Parathyroid adenoma (tissue), 2 donors: ENCODE measurements around the gene DAPP1.

ENCODE experiments used
- H2AFZ ChIP-seq: fragments of 300-600 bp; sonication (generic); one replicate; pipeline ENCODE4 v1.7.0; 2017; ENCODE audit warnings: antibody characterized with exemption, mild to moderate bottlenecking
- H3K27ac ChIP-seq: fragments of 300-600 bp; sonication (generic); one replicate; pipeline ENCODE4 v1.7.0; 2017
- H3K27me3 ChIP-seq: fragments of 300-600 bp; sonication (generic); one replicate; pipeline ENCODE4 v1.7.0; 2017; ENCODE audit warnings: low read length; ENCODE audit not compliant: control insufficient read depth, insufficient read depth
- H3K36me3 ChIP-seq: fragments of 300-600 bp; sonication (generic); one replicate; pipeline ENCODE4 v1.7.0; 2017; ENCODE audit warnings: low read length; ENCODE audit not compliant: control insufficient read depth, insufficient read depth
- H3K4me1 ChIP-seq: fragments of 300-600 bp; sonication (generic); one replicate; pipeline ENCODE4 v1.7.0; 2017; ENCODE audit warnings: control low read depth
- H3K4me2 ChIP-seq: fragments of 300-600 bp; sonication (generic); one replicate; pipeline ENCODE4 v1.7.0; 2017; ENCODE audit warnings: low read length
- H3K4me3 ChIP-seq: fragments of 300-600 bp; sonication (generic); one replicate; pipeline ENCODE4 v1.7.0; 2017; ENCODE audit warnings: low read depth, low read length
- H3K79me2 ChIP-seq: fragments of 300-600 bp; sonication (generic); one replicate; pipeline ENCODE4 v1.7.0; 2017; ENCODE audit warnings: control low read depth
- H3K9ac ChIP-seq: fragments of 300-600 bp; sonication (generic); one replicate; pipeline ENCODE4 v1.7.0; 2017; ENCODE audit warnings: mild to moderate bottlenecking
- H3K9me3 ChIP-seq: fragments of 300-600 bp; sonication (generic); one replicate; pipeline ENCODE4 v1.7.0; 2017; ENCODE audit warnings: low read length; ENCODE audit not compliant: control insufficient read depth
- TF ChIP-seq, protein P1 (sequence below): fragments of 300-600 bp; sonication (generic); IDR thresholded peaks from one replicate; pipeline ENCODE4 v1.7.0; 2017; ENCODE audit warnings: antibody characterized with exemption, mild to moderate bottlenecking
- donor health status: primary hyperparathyroidism.

Gene DAPP1

DNA sequence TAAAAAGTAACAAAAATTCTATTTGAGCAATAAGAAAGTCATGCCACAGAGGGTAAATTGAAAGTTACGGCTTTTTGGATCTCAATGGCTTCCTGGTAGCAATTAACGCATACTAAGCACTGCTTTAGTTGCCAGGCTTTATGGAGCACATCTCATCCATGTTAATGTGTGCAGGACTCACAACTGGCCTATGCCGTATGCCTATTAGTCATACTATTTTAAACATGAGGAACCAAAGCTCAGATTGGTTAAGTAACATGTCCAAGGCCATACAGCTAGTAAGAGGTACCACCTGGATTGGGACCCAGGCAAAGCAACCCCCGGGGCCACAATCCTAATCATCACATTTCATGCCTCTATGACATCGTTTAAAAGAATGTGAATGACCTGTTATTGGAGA lies 17.1 kb downstream of the DAPP1 start:
- no peaks in the 10 kb centered on the region for H3K9me3 ChIP-seq
- TF ChIP-seq, protein P1, sequence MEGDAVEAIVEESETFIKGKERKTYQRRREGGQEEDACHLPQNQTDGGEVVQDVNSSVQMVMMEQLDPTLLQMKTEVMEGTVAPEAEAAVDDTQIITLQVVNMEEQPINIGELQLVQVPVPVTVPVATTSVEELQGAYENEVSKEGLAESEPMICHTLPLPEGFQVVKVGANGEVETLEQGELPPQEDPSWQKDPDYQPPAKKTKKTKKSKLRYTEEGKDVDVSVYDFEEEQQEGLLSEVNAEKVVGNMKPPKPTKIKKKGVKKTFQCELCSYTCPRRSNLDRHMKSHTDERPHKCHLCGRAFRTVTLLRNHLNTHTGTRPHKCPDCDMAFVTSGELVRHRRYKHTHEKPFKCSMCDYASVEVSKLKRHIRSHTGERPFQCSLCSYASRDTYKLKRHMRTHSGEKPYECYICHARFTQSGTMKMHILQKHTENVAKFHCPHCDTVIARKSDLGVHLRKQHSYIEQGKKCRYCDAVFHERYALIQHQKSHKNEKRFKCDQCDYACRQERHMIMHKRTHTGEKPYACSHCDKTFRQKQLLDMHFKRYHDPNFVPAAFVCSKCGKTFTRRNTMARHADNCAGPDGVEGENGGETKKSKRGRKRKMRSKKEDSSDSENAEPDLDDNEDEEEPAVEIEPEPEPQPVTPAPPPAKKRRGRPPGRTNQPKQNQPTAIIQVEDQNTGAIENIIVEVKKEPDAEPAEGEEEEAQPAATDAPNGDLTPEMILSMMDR: no peak
- H3K79me2 ChIP-seq: no peaks in the 10 kb centered on the region
- H3K9ac ChIP-seq: no peak overlapping the region
- no peak overlapping the region for H3K27ac ChIP-seq
- H3K36me3 ChIP-seq: no peaks in the 10 kb centered on the region
- no peaks in the 10 kb centered on the region for H3K4me1 ChIP-seq
- no peak overlapping the region for H3K4me3 ChIP-seq
- H3K4me2 ChIP-seq: no peak overlapping the region
- no peaks in the 10 kb centered on the region for H3K27me3 ChIP-seq
- no peak overlapping the region for H2AFZ ChIP-seq

DNA sequence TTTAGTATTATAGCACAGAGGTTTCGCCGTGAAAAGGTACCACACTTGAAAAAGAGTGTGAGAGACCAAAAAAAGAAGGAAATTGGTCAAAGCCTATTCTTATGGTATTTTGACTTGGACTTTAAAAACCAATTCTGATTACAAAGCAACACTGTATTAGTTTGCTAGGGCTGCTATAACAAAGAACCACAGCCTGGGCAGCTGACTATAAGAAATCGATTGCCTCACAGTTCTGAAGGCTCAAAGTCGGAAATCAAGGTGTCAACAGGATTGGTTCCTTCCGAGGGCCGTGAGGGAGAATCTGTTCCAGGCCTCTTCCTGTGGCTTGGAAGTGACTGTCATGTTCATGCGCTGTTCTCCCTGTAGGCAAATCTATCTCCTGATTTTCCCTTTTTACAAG lies 17.9 kb downstream of the DAPP1 start:
- Histone ChIP-seq H3K4me2 (no peak overlapping the region), H3K9me3 (no peaks in the 10 kb centered on the region), H3K9ac (no peak overlapping the region), H3K27me3 (no peaks in the 10 kb centered on the region), H2AFZ (no peak overlapping the region), H3K36me3 (no peaks in the 10 kb centered on the region), H3K4me3 (no peak overlapping the region), H3K4me1 (no peaks in the 10 kb centered on the region), H3K27ac (no peak overlapping the region), H3K79me2 (no peaks in the 10 kb centered on the region)
- TF ChIP-seq, protein P1: no peak

DNA sequence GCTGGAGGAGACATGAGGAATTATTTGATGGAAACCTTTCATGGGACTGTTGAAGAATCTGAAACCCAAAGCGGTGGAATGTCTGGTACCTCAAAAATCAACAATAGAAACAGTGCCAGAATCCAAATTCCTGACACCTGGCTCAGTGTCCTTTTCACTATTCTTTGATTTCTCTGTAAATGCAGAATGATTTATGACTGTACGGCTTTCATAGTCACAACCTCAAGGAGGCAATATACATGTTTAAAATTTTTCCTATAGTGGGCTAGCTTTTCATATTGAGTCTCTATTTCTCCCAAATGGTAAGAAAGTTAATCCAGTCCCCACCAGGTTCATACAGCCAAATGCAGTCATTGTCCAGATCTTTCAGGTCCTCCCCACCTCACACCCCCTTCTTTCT lies 19.3 kb downstream of the DAPP1 start:
- Histone ChIP-seq H3K4me1 (no peaks in the 10 kb centered on the region), H3K36me3 (no peaks in the 10 kb centered on the region), H3K4me3 (no peak overlapping the region), H3K79me2 (no peaks in the 10 kb centered on the region), H3K27me3 (no peaks in the 10 kb centered on the region), H3K27ac (no peak overlapping the region), H3K4me2 (no peak overlapping the region), H2AFZ (no peak overlapping the region), H3K9ac (no peak overlapping the region), H3K9me3 (no peaks in the 10 kb centered on the region)
- TF ChIP-seq, protein P1: no peak

DNA sequence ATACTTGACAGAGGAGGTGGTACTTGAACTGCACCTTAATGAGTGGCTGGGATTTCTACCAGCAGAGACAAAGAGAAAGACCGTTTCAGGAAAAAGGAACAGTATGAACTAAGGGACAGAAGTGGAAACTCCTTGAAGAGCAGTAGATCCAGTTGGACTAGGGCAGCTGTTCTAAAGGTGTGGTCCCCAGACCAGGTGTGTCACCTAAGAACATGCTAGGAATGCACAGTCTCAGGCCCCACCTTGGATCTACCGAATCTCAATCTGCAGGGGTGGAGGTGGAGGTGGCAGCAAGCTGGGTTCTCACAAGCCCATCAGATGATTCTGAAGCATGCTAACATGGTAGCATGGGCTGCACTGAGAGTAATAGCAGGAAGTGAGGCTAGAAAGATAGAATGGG lies 22.3 kb downstream of the DAPP1 start:
- H3K4me1 ChIP-seq: no peaks in the 10 kb centered on the region
- no peak overlapping the region for H3K27ac ChIP-seq
- H2AFZ ChIP-seq: no peak overlapping the region
- no peaks in the 10 kb centered on the region for H3K9me3 ChIP-seq
- no peaks in the 10 kb centered on the region for H3K27me3 ChIP-seq
- TF ChIP-seq, protein P1: no peak
- no peaks in the 10 kb centered on the region for H3K79me2 ChIP-seq
- no peak overlapping the region for H3K4me2 ChIP-seq
- no peaks in the 10 kb centered on the region for H3K36me3 ChIP-seq
- no peak overlapping the region for H3K4me3 ChIP-seq
- H3K9ac ChIP-seq: no peak overlapping the region

DNA sequence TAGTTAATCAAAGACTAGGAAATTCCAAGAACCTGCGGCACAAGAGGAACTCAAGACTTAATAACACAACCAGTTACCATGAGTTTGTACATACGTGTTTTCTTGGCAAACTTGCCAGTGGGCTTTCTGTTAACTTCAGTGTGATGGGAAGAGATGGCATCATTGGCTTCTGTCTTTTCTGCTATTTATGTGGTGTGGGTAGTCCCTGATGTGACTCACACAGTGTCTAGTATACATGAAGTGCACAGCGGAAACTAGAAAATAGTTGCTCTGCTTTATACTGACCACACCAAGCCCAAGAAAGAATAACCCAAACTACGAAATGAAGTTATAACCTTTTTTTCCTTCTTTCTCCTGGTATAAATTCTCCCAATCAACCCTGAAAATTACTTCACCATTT lies 24.5 kb downstream of the DAPP1 start:
- TF ChIP-seq, protein P1: no peak
- Histone ChIP-seq H3K36me3 (no peaks in the 10 kb centered on the region), H3K27ac (no peak overlapping the region), H3K79me2 (no peaks in the 10 kb centered on the region), H3K9me3 (no peaks in the 10 kb centered on the region), H3K4me2 (no peak overlapping the region), H2AFZ (no peak overlapping the region), H3K27me3 (no peaks in the 10 kb centered on the region), H3K9ac (no peak overlapping the region), H3K4me3 (no peak overlapping the region), H3K4me1 (no peaks in the 10 kb centered on the region)
